ENCODE results near the gene TPM3. TPM values are rescaled to one million over a fixed set of nuclear protein-coding genes. Genes with fewer than 3 reads are reported as not detected.

The TPM3 gene
- total RNA-seq, 1 donor from 2014 or later: 245 TPM

DNA sequence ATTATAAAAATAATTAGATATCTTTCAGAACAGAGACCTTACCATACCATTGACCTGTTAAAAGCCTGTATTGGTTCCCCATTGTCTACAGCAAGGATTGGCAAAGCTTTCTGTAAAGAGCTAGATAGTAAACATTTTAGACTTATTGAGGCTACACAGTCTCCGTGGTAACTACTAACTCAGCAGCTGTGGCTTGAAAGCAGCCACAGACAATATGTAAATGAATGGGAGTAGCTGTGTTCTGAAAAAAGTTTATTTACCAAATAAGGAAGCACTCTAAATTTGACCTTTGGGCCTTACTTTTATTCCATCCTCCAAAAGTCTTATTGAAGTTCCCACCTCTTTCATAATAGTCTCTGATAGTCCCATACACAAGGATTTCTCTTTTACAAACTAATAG, 76.7 kb downstream of the TPM3 start:
- no peak for FAIRE-seq
- DNase-seq (ENCODE audit: low spot score in 2 of 2): no peak

Small RNA genes lying within 50 kb of the gene (small RNA-seq; reads per million reads assigned to genes)
- gene MIR190B: 0.10 reads per million

Other genes starting within 250 kb of the TPM3 start
- gene DENND4B, start 245.4 kb downstream of the TPM3 start, total RNA-seq: 16.3 TPM
- gene CRTC2, start 233.5 kb downstream of the TPM3 start, total RNA-seq: 2.4 TPM
- gene SLC39A1, start 228.6 kb downstream of the TPM3 start, total RNA-seq: 24.1 TPM
- 7.7 TPM for gene CREB3L4, start 224.2 kb downstream of the TPM3 start, total RNA-seq
- 57.5 TPM for gene JTB, start 214.4 kb downstream of the TPM3 start, total RNA-seq
- gene RAB13, start 205.8 kb downstream of the TPM3 start, total RNA-seq: 3.7 TPM
- 2,198 TPM for gene RPS27, start 201.3 kb downstream of the TPM3 start, total RNA-seq
- 0.41 TPM for gene NUP210L, start 37.0 kb downstream of the TPM3 start, total RNA-seq
- gene CFAP141, start 14.2 kb upstream of the TPM3 start, total RNA-seq: not detected
- gene UBAP2L, start 28.9 kb upstream of the TPM3 start, total RNA-seq: 35.5 TPM
- 75.8 TPM for gene HAX1, start 80.5 kb upstream of the TPM3 start, total RNA-seq
- not detected for gene AQP10, start 129.0 kb upstream of the TPM3 start, total RNA-seq
- gene ATP8B2, start 133.4 kb upstream of the TPM3 start, total RNA-seq: 25.3 TPM
- 3.3 TPM for gene IL6R, start 213.2 kb upstream of the TPM3 start, total RNA-seq

All from frontal cortex (tissue), 4 donors.